WTC11 (cell line): ENCODE data around the gene NUDT3. TPM values are rescaled to one million over a fixed set of nuclear protein-coding genes. Genes with fewer than 3 reads are reported as not detected.
A peak's percentile ranks its signal among the peaks of the same experiment; 100 is the strongest.

Experiments used
- ATAC-seq: fragments of 200-7000 bp; cut with Tn5 transposase; 2 replicates; pipeline ENCODE4 v1.10.0; 2021; ENCODE audit warnings: mild to moderate bottlenecking, moderate library complexity
- CTCF ChIA-PET: fragments of 300-600 bp; sonication (Branson Sonifier 250); formaldehyde crosslinking; loops from one replicate; lab custom pipeline; 2021; ENCODE audit warnings: antibody characterized with exemption; lab: Charles Lee
- POLR2A ChIA-PET: fragments of 350-600 bp; sonication (Branson Sonifier 250); formaldehyde crosslinking; loops from one replicate; lab custom pipeline; 2021; ENCODE audit warnings: antibody characterized with exemption; lab: Charles Lee
- DNase-seq: peaks from one replicate; pipeline ENCODE4 v3.0.0; 2021; ENCODE audit warnings: low spot score
- H3K27ac Mint-ChIP-seq: 2 replicates; pipeline ENCODE4 v1.8.0; 2021; ENCODE audit warnings: mixed read lengths
- H3K27me3 Mint-ChIP-seq: 2 replicates; pipeline ENCODE4 v1.8.0; 2021; ENCODE audit warnings: low read depth, mild to moderate bottlenecking, moderate library complexity, mixed read lengths
- H3K36me3 Mint-ChIP-seq: 2 replicates; pipeline ENCODE4 v1.8.0; 2021; ENCODE audit warnings: mixed read lengths
- H3K4me1 Mint-ChIP-seq: 2 replicates; pipeline ENCODE4 v1.8.0; 2022; ENCODE audit warnings: mixed read lengths
- H3K4me3 Mint-ChIP-seq: 2 replicates; pipeline ENCODE4 v1.8.0; 2021; ENCODE audit warnings: mild to moderate bottlenecking, moderate library complexity, mixed read lengths
- H3K9me3 Mint-ChIP-seq: 2 replicates; pipeline ENCODE4 v1.8.0; 2021; ENCODE audit warnings: mixed read lengths
- ELF4 ChIP-seq: sonication (generic); formaldehyde crosslinking; IDR thresholded peaks from 2 replicates; pipeline ENCODE4 v1.8.1; 2022; ENCODE audit warnings: low read depth, mild to moderate bottlenecking, moderate library complexity, missing genetic modification reagents
- GTF2I ChIP-seq: fragments of 250-450 bp; sonication (Bioruptor Pico); conservative IDR thresholded peaks from 2 replicates; pipeline ENCODE4 v1.4.0; 2021; ENCODE audit warnings: mild to moderate bottlenecking
- MXD4 ChIP-seq: fragments of 250-450 bp; sonication (Bioruptor Pico); IDR thresholded peaks from 2 replicates; pipeline ENCODE4 v1.8.0; 2021; ENCODE audit warnings: mild to moderate bottlenecking, moderate library complexity, borderline replicate concordance
- PRDM15 ChIP-seq: sonication (generic); formaldehyde crosslinking; IDR thresholded peaks from 2 replicates; pipeline ENCODE4 v1.8.0; 2022; ENCODE audit warnings: missing genetic modification reagents
- TEAD1 ChIP-seq: sonication (generic); formaldehyde crosslinking; IDR thresholded peaks from 2 replicates; pipeline ENCODE4 v1.8.0; 2022; ENCODE audit warnings: mild to moderate bottlenecking, missing genetic modification reagents
- ZBTB43 ChIP-seq: sonication (generic); formaldehyde crosslinking; IDR thresholded peaks from 2 replicates; pipeline ENCODE4 v1.8.1; 2023; ENCODE audit warnings: mild to moderate bottlenecking, missing genetic modification reagents
- ZNF121 ChIP-seq: sonication (generic); formaldehyde crosslinking; IDR thresholded peaks from 2 replicates; pipeline ENCODE4 v1.8.0; 2023; ENCODE audit warnings: missing genetic modification reagents
- ZNF138 ChIP-seq: sonication (generic); formaldehyde crosslinking; conservative IDR thresholded peaks from 2 replicates; pipeline ENCODE4 v1.8.1; 2022; ENCODE audit warnings: mild to moderate bottlenecking, moderate library complexity, missing genetic modification reagents
- ZNF416 ChIP-seq: fragments of 250-450 bp; sonication (Bioruptor Pico); IDR thresholded peaks from 2 replicates; pipeline ENCODE4 v1.9.0; 2021; ENCODE audit warnings: mild to moderate bottlenecking, inconsistent platforms
- ZNF512 ChIP-seq: sonication (generic); formaldehyde crosslinking; IDR thresholded peaks from 2 replicates; pipeline ENCODE4 v1.8.1; 2022; ENCODE audit warnings: missing genetic modification reagents, borderline replicate concordance
- total RNA-seq: library from RNA; stranded (reverse); gene quantifications from 3 replicates; pipeline ENCODE4 v1.2.3, GENCODE V29; 2021

The NUDT3 gene
- total RNA-seq, 1 experiment from 2014 or later: 30.0 TPM

GRCh38 chr6:34347303-34347702, 45.2 kb downstream of the NUDT3 start (continued):
- TF ChIP-seq ELF4 (CRISPR knock-in tag): no peak
- TF ChIP-seq GTF2I (CRISPR knock-in tag): no peak
- TF ChIP-seq, all 79 proteins: peak for 0

- ATAC-seq: no peak
- CTCF ChIA-PET: no interaction called here
Observed at GRCh38 chr6:34346175-34347119, 46.0 kb downstream of the NUDT3 start.

GRCh38 chr6:34343806-34344205, 48.7 kb downstream of the NUDT3 start:
- Mint-ChIP-seq H3K27ac (no peak overlapping the region), H3K36me3 (no peaks in the 10 kb centered on the region), H3K4me1 (peaks cover 11% of the 10 kb centered on the region), H3K9me3 (no peaks in the 10 kb centered on the region), H3K4me3 (no peak overlapping the region), H3K27me3 (no peaks in the 10 kb centered on the region)
- POLR2A ChIA-PET: no interaction called here
- DNase-seq (no peak), ATAC-seq (no peak)
- TF ChIP-seq ZNF138 (CRISPR knock-in tag) (no peak), PRDM15 (no peak), TEAD1 (no peak), ZBTB43 (CRISPR knock-in tag) (no peak), ZNF512 (no peak), ZNF416 (no peak), MXD4 (CRISPR knock-in tag) (no peak)
- CTCF ChIA-PET: interaction anchor here (0.7 kb wide), 1 partner anchor 71 kb away, joined by 3 read pairs; no protein-coding TSS in a partner anchor

More at GRCh38 chr6:34346175-34347119, 46.0 kb downstream of the NUDT3 start:
- POLR2A ChIA-PET: no interaction called here
- H3K27me3 Mint-ChIP-seq: no peaks in the 10 kb centered on the region
- H3K9me3 Mint-ChIP-seq: no peaks in the 10 kb centered on the region
- no peaks in the 10 kb centered on the region for H3K4me1 Mint-ChIP-seq
- no peak overlapping the region for H3K4me3 Mint-ChIP-seq
- no peak overlapping the region for H3K27ac Mint-ChIP-seq
- TF ChIP-seq ZNF121 (CRISPR knock-in tag) (0 out of 2 replicates have a peak, but pooled peaks have one; percentile 12), PRDM15 (no peak)
- no peaks in the 10 kb centered on the region for H3K36me3 Mint-ChIP-seq
- DNase-seq: no peak
